ENCODE data around the gene AAGAB. TPM values are rescaled to one million over a fixed set of nuclear protein-coding genes. Genes with fewer than 3 reads are reported as not detected.
"Not testable (repeated sequence)": the region's sequence is repeated elsewhere in the genome, so short reads cannot be mapped to it uniquely, and the experiment has no call there.

Gene AAGAB
- total RNA-seq, 2 experiments from 2014 or later = 42.6 to 51.2 TPM

- no peak for DNase-seq
- intact Hi-C loops (cut with micrococcal nuclease) = loop anchor here (10.0 kb wide), 1 partner anchor 155 kb away; no protein-coding TSS in a partner anchor
- Mint-ChIP-seq H3K9me3 (no peaks in the 10 kb centered on the region), H3K4me1 (ENCODE audit: low read depth) (peaks cover 8% of the 10 kb centered on the region), H3K4me3 (no peak overlapping the region), H3K36me3 (ENCODE audit: low read depth) (no peaks in the 10 kb centered on the region), H3K27ac (no peak overlapping the region), H3K27me3 (peaks cover 2% of the 10 kb centered on the region)
- no peak for TF ChIP-seq CTCF (IDR thresholded peaks at IDR 0.05)
- ATAC-seq = no peak
- POLR2A ChIA-PET = no interaction called here
- CTCF ChIA-PET = no interaction called here
These were observed 5.3 kb upstream of the AAGAB start for GRCh38 chr15:67259806-67260205.

GRCh38 chr15:67259379-67259778 is 4.9 kb upstream of the AAGAB start:
- ATAC-seq (no peak), DNase-seq (no peak)
- Mint-ChIP-seq H3K4me3 (no peak overlapping the region), H3K4me1 (ENCODE audit: low read depth) (peaks cover 10% of the 10 kb centered on the region), H3K9me3 (no peaks in the 10 kb centered on the region), H3K36me3 (ENCODE audit: low read depth) (no peaks in the 10 kb centered on the region), H3K27ac (no peak overlapping the region), H3K27me3 (peaks cover 2% of the 10 kb centered on the region)
- intact Hi-C loops (cut with micrococcal nuclease) = loop anchor here (10.0 kb wide), 1 partner anchor 155 kb away; no protein-coding TSS in a partner anchor
- POLR2A ChIA-PET = no interaction called here
- CTCF ChIA-PET = no interaction called here
- no peak for TF ChIP-seq CTCF (IDR thresholded peaks at IDR 0.05)

- DNase-seq; H3K36me3 Mint-ChIP-seq (ENCODE audit: low read depth); CTCF ChIA-PET; H3K9me3 Mint-ChIP-seq; ATAC-seq; H3K27ac Mint-ChIP-seq; H3K27me3 Mint-ChIP-seq; POLR2A ChIA-PET; H3K4me3 Mint-ChIP-seq: not testable (repeated sequence)
- H3K4me1 Mint-ChIP-seq (ENCODE audit: low read depth) = peaks cover 10% of the 10 kb centered on the region
- intact Hi-C loops (cut with micrococcal nuclease) = loop anchor here (10.0 kb wide), 1 partner anchor 154 kb away; no protein-coding TSS in a partner anchor
These were observed 4.0 kb upstream of the AAGAB start for GRCh38 chr15:67258412-67258811.

GRCh38 chr15:67256051-67256450 is 1.6 kb upstream of the AAGAB start:
- DNase-seq (no peak), ATAC-seq (no peak)
- CTCF ChIA-PET = no interaction called here
- H3K4me3 Mint-ChIP-seq = peak overlapping the region; percentile 96
- no peak overlapping the region for H3K27ac Mint-ChIP-seq
- H3K9me3 Mint-ChIP-seq = no peaks in the 10 kb centered on the region
- peaks cover 23% of the 10 kb centered on the region for H3K4me1 Mint-ChIP-seq (ENCODE audit: low read depth)
- no peak for TF ChIP-seq CTCF (IDR thresholded peaks at IDR 0.05)
- peaks cover 3% of the 10 kb centered on the region for H3K36me3 Mint-ChIP-seq (ENCODE audit: low read depth)
- intact Hi-C loops (cut with micrococcal nuclease) = loop anchor here (10.0 kb wide), 1 partner anchor 151 kb away; no protein-coding TSS in a partner anchor
- POLR2A ChIA-PET = no interaction called here
- H3K27me3 Mint-ChIP-seq = peaks cover 2% of the 10 kb centered on the region

GRCh38 chr15:67253549-67254237 is 768 bp downstream of the AAGAB start:
- POLR2A ChIA-PET = interaction anchor here (1.0 to 1.7 kb wide), 2 partner anchors 26 to 122 kb away, joined by 5 to 6 read pairs; no protein-coding TSS in a partner anchor
- intact Hi-C loops (cut with micrococcal nuclease) = loop anchor here (10.0 kb wide), 1 partner anchor 149 kb away; no protein-coding TSS in a partner anchor
- no peak for ATAC-seq
- Mint-ChIP-seq H3K9me3 (no peaks in the 10 kb centered on the region), H3K4me3 (peak overlapping the region; percentile 96), H3K36me3 (ENCODE audit: low read depth) (peaks cover 9% of the 10 kb centered on the region), H3K4me1 (ENCODE audit: low read depth) (peaks cover 32% of the 10 kb centered on the region), H3K27ac (peak overlapping the region; percentile 97), H3K27me3 (peaks cover 2% of the 10 kb centered on the region)
- CTCF ChIA-PET = interaction anchor here (1.3 to 1.6 kb wide), 2 partner anchors 50 to 307 kb away, joined by 3 to 5 read pairs; no protein-coding TSS in a partner anchor
- no peak for TF ChIP-seq CTCF (IDR thresholded peaks at IDR 0.05)
- no peak for DNase-seq

Measured in activated CD8-positive, alpha-beta T cell treated with anti-CD3 and anti-CD28 coated beads for 36 hours (primary cell).